Keratinocyte (primary cell): ENCODE measurements around the gene AK8.

Experiments used
- CTCF ChIP-seq, 3 experiments: IDR thresholded peaks in 1 of 3; conservative IDR thresholded peaks in 1 of 3; optimal IDR thresholded peaks in 1 of 3; 2 replicates in 2 of 3; 3 replicates in 1 of 3; pipeline versions ENCODE3 to v1.5.1; 2011; ENCODE audit warnings: low read length in 3 of 3, mild to moderate bottlenecking in 3 of 3, moderate library complexity in 2 of 3, control low read depth in 1 of 3, inconsistent platforms in 1 of 3; ENCODE audit not compliant: insufficient read depth in 2 of 3; ENCODE audit errors: extremely low read depth in 1 of 3
- EZH2 ChIP-seq: IDR thresholded peaks from one replicate; pipeline ENCODE4 v1.6.1; 2012; ENCODE audit warnings: inconsistent platforms, mild to moderate bottlenecking, low read length, moderate library complexity

- no peak for TF ChIP-seq CTCF (optimal IDR thresholded peaks at IDR 0.05 in 1 of 3, IDR thresholded peaks at IDR 0.05 in 1 of 3, conservative IDR thresholded peaks at IDR 0.05 in 1 of 3; ENCODE audit: extremely low read depth in 1 of 3, insufficient read depth in 2 of 3, low read length in 3 of 3)
- no peak for TF ChIP-seq EZH2
Measured at GRCh38 chr9:132756214-132756845, 121.8 kb downstream of the AK8 start.
